ENCODE results near the gene VANGL2. TPM values are rescaled to one million over a fixed set of nuclear protein-coding genes. Genes with fewer than 3 reads are reported as not detected.
A peak's percentile ranks its signal among the peaks of the same experiment; 100 is the strongest.

Gene VANGL2
- 2.1 TPM for total RNA-seq

- H3K9me3 ChIP-seq (ENCODE audit: control insufficient read depth in 3 of 3, low read length in 3 of 3): no peaks in the 10 kb centered on the region
- no peak within 1 kb of the TSS for H3K27ac ChIP-seq (ENCODE audit: low read depth, low read length)
- peaks cover 11 to 25% (median 23%) of the 10 kb centered on the region in 3 donors for H3K27me3 ChIP-seq (ENCODE audit: control insufficient read depth in 3 of 3, insufficient read depth in 3 of 3, low read length in 3 of 3)
- H3K4me1 ChIP-seq (ENCODE audit: control insufficient read depth in 3 of 3, insufficient read depth in 3 of 3, low read length in 3 of 3): peaks cover 4 to 5% (median 5%) of the 10 kb centered on the region in 3 donors
- H3K4me3 ChIP-seq (ENCODE audit: low read length in 3 of 3): peak within 1 kb of the TSS; percentile 59 to 76 (median 67)
- peak within 1 kb of the TSS; percentile 56 to 75 (median 68) for H3K9ac ChIP-seq (ENCODE audit: low read depth in 1 of 3, low read length in 3 of 3)
- H3K36me3 ChIP-seq (ENCODE audit: control insufficient read depth in 3 of 3, insufficient read depth in 3 of 3, low read length in 3 of 3): no peaks in the 10 kb centered on the region
Observed at GRCh38 chr1:160400223-160400645, at the start of gene VANGL2. TSS of gene VANGL2 (plus strand) at chr1:160400564. CDS start at chr1:160415838, 15,274 bp downstream.

- peaks cover 21 to 45% (median 34%) of the 10 kb centered on the region in 3 donors for H3K4me1 ChIP-seq (ENCODE audit: control insufficient read depth in 3 of 3, insufficient read depth in 3 of 3, low read length in 3 of 3)
- H3K9me3 ChIP-seq (ENCODE audit: control insufficient read depth in 3 of 3, low read length in 3 of 3): no peaks in the 10 kb centered on the region
- peak overlapping the region; percentile 86 for H3K27ac ChIP-seq (ENCODE audit: low read depth, low read length)
- H3K9ac ChIP-seq (ENCODE audit: low read depth in 1 of 3, low read length in 3 of 3): peak overlapping the region; percentile 43 to 55 (median 48)
- H3K4me3 ChIP-seq (ENCODE audit: low read length in 3 of 3): peak overlapping the region; percentile 42 to 47 (median 42)
- peaks cover 61 to 92% (median 76%) of the 10 kb centered on the region in 3 donors for H3K36me3 ChIP-seq (ENCODE audit: control insufficient read depth in 3 of 3, insufficient read depth in 3 of 3, low read length in 3 of 3)
- no peaks in the 10 kb centered on the region for H3K27me3 ChIP-seq (ENCODE audit: control insufficient read depth in 3 of 3, insufficient read depth in 3 of 3, low read length in 3 of 3)
Observed at GRCh38 chr1:160351629-160352028, 48.7 kb upstream of the VANGL2 start.

- Histone ChIP-seq H3K9ac (ENCODE audit: low read depth in 1 of 3, low read length in 3 of 3) (no peak overlapping the region), H3K4me1 (ENCODE audit: control insufficient read depth in 3 of 3, insufficient read depth in 3 of 3, low read length in 3 of 3) (peaks cover 21 to 39% (median 34%) of the 10 kb centered on the region in 3 donors), H3K36me3 (ENCODE audit: control insufficient read depth in 3 of 3, insufficient read depth in 3 of 3, low read length in 3 of 3) (peaks cover 67 to 90% (median 80%) of the 10 kb centered on the region in 3 donors), H3K9me3 (ENCODE audit: control insufficient read depth in 3 of 3, low read length in 3 of 3) (no peaks in the 10 kb centered on the region), H3K27me3 (ENCODE audit: control insufficient read depth in 3 of 3, insufficient read depth in 3 of 3, low read length in 3 of 3) (no peaks in the 10 kb centered on the region), H3K4me3 (ENCODE audit: low read length in 3 of 3) (peak overlapping the region in 1 of 3 donors; percentile 22), H3K27ac (ENCODE audit: low read depth, low read length) (peak overlapping the region; percentile 86)
Observed at GRCh38 chr1:160352555-160352954, 47.8 kb upstream of the VANGL2 start.

GRCh38 chr1:160353223-160353622, 47.1 kb upstream of the VANGL2 start:
- Histone ChIP-seq H3K4me1 (ENCODE audit: control insufficient read depth in 3 of 3, insufficient read depth in 3 of 3, low read length in 3 of 3) (peaks cover 21 to 39% (median 34%) of the 10 kb centered on the region in 3 donors), H3K27ac (ENCODE audit: low read depth, low read length) (peak overlapping the region; percentile 86), H3K36me3 (ENCODE audit: control insufficient read depth in 3 of 3, insufficient read depth in 3 of 3, low read length in 3 of 3) (peaks cover 67 to 92% (median 86%) of the 10 kb centered on the region in 3 donors), H3K4me3 (ENCODE audit: low read length in 3 of 3) (no peak overlapping the region), H3K9me3 (ENCODE audit: control insufficient read depth in 3 of 3, low read length in 3 of 3) (no peaks in the 10 kb centered on the region), H3K27me3 (ENCODE audit: control insufficient read depth in 3 of 3, insufficient read depth in 3 of 3, low read length in 3 of 3) (no peaks in the 10 kb centered on the region), H3K9ac (ENCODE audit: low read depth in 1 of 3, low read length in 3 of 3) (no peak overlapping the region)

- Histone ChIP-seq H3K9ac (ENCODE audit: low read depth in 1 of 3, low read length in 3 of 3) (no peak overlapping the region), H3K4me3 (ENCODE audit: low read length in 3 of 3) (no peak overlapping the region), H3K9me3 (ENCODE audit: control insufficient read depth in 3 of 3, low read length in 3 of 3) (no peaks in the 10 kb centered on the region), H3K4me1 (ENCODE audit: control insufficient read depth in 3 of 3, insufficient read depth in 3 of 3, low read length in 3 of 3) (peaks cover 22 to 40% (median 36%) of the 10 kb centered on the region in 3 donors), H3K27me3 (ENCODE audit: control insufficient read depth in 3 of 3, insufficient read depth in 3 of 3, low read length in 3 of 3) (no peaks in the 10 kb centered on the region), H3K36me3 (ENCODE audit: control insufficient read depth in 3 of 3, insufficient read depth in 3 of 3, low read length in 3 of 3) (peaks cover 67 to 86% (median 78%) of the 10 kb centered on the region in 3 donors), H3K27ac (ENCODE audit: low read depth, low read length) (no peak overlapping the region)
Observed at GRCh38 chr1:160354388-160354985, 45.9 kb upstream of the VANGL2 start.

GRCh38 chr1:160357286-160358002, 42.9 kb upstream of the VANGL2 start:
- H3K27ac ChIP-seq (ENCODE audit: low read depth, low read length): no peak overlapping the region
- H3K4me1 ChIP-seq (ENCODE audit: control insufficient read depth in 3 of 3, insufficient read depth in 3 of 3, low read length in 3 of 3): peaks cover 14 to 29% (median 28%) of the 10 kb centered on the region in 3 donors
- no peak overlapping the region for H3K9ac ChIP-seq (ENCODE audit: low read depth in 1 of 3, low read length in 3 of 3)
- no peak overlapping the region for H3K4me3 ChIP-seq (ENCODE audit: low read length in 3 of 3)
- no peaks in the 10 kb centered on the region for H3K27me3 ChIP-seq (ENCODE audit: control insufficient read depth in 3 of 3, insufficient read depth in 3 of 3, low read length in 3 of 3)
- H3K9me3 ChIP-seq (ENCODE audit: control insufficient read depth in 3 of 3, low read length in 3 of 3): no peaks in the 10 kb centered on the region
- H3K36me3 ChIP-seq (ENCODE audit: control insufficient read depth in 3 of 3, insufficient read depth in 3 of 3, low read length in 3 of 3): peaks cover 57 to 68% (median 62%) of the 10 kb centered on the region in 3 donors

- H3K4me1 ChIP-seq (ENCODE audit: control insufficient read depth in 3 of 3, insufficient read depth in 3 of 3, low read length in 3 of 3): peaks cover 8 to 22% (median 21%) of the 10 kb centered on the region in 3 donors
- no peak overlapping the region for H3K27ac ChIP-seq (ENCODE audit: low read depth, low read length)
- H3K4me3 ChIP-seq (ENCODE audit: low read length in 3 of 3): no peak overlapping the region
- no peak overlapping the region for H3K9ac ChIP-seq (ENCODE audit: low read depth in 1 of 3, low read length in 3 of 3)
- H3K36me3 ChIP-seq (ENCODE audit: control insufficient read depth in 3 of 3, insufficient read depth in 3 of 3, low read length in 3 of 3): peaks cover 54 to 61% (median 55%) of the 10 kb centered on the region in 3 donors
- H3K9me3 ChIP-seq (ENCODE audit: control insufficient read depth in 3 of 3, low read length in 3 of 3): no peaks in the 10 kb centered on the region
- no peaks in the 10 kb centered on the region for H3K27me3 ChIP-seq (ENCODE audit: control insufficient read depth in 3 of 3, insufficient read depth in 3 of 3, low read length in 3 of 3)
Observed at GRCh38 chr1:160358073-160358472, 42.3 kb upstream of the VANGL2 start.

- H3K9me3 ChIP-seq (ENCODE audit: control insufficient read depth in 3 of 3, low read length in 3 of 3): no peaks in the 10 kb centered on the region
- peaks cover 38 to 45% (median 40%) of the 10 kb centered on the region in 3 donors for H3K36me3 ChIP-seq (ENCODE audit: control insufficient read depth in 3 of 3, insufficient read depth in 3 of 3, low read length in 3 of 3)
- H3K27me3 ChIP-seq (ENCODE audit: control insufficient read depth in 3 of 3, insufficient read depth in 3 of 3, low read length in 3 of 3): no peaks in the 10 kb centered on the region
- peak overlapping the region; percentile 17 for H3K27ac ChIP-seq (ENCODE audit: low read depth, low read length)
- no peak overlapping the region for H3K9ac ChIP-seq (ENCODE audit: low read depth in 1 of 3, low read length in 3 of 3)
- no peak overlapping the region for H3K4me3 ChIP-seq (ENCODE audit: low read length in 3 of 3)
- H3K4me1 ChIP-seq (ENCODE audit: control insufficient read depth in 3 of 3, insufficient read depth in 3 of 3, low read length in 3 of 3): peaks cover 6 to 14% (median 13%) of the 10 kb centered on the region in 3 donors
Observed at GRCh38 chr1:160359559-160360226, 40.7 kb upstream of the VANGL2 start.

GRCh38 chr1:160360227-160360695, 40.1 kb upstream of the VANGL2 start:
- H3K27ac ChIP-seq (ENCODE audit: low read depth, low read length): no peak overlapping the region
- H3K9me3 ChIP-seq (ENCODE audit: control insufficient read depth in 3 of 3, low read length in 3 of 3): no peaks in the 10 kb centered on the region
- H3K27me3 ChIP-seq (ENCODE audit: control insufficient read depth in 3 of 3, insufficient read depth in 3 of 3, low read length in 3 of 3): no peaks in the 10 kb centered on the region
- peaks cover 6 to 14% (median 13%) of the 10 kb centered on the region in 3 donors for H3K4me1 ChIP-seq (ENCODE audit: control insufficient read depth in 3 of 3, insufficient read depth in 3 of 3, low read length in 3 of 3)
- H3K36me3 ChIP-seq (ENCODE audit: control insufficient read depth in 3 of 3, insufficient read depth in 3 of 3, low read length in 3 of 3): peaks cover 33 to 40% (median 34%) of the 10 kb centered on the region in 3 donors
- H3K4me3 ChIP-seq (ENCODE audit: low read length in 3 of 3): no peak overlapping the region
- no peak overlapping the region for H3K9ac ChIP-seq (ENCODE audit: low read depth in 1 of 3, low read length in 3 of 3)
